ENCODE data around the gene TANK. TPM values are rescaled to one million over a fixed set of nuclear protein-coding genes. Genes with fewer than 3 reads are reported as not detected.

TANK gene
- total RNA-seq, 1 experiment from 2014 or later: 52.5 TPM

DNA sequence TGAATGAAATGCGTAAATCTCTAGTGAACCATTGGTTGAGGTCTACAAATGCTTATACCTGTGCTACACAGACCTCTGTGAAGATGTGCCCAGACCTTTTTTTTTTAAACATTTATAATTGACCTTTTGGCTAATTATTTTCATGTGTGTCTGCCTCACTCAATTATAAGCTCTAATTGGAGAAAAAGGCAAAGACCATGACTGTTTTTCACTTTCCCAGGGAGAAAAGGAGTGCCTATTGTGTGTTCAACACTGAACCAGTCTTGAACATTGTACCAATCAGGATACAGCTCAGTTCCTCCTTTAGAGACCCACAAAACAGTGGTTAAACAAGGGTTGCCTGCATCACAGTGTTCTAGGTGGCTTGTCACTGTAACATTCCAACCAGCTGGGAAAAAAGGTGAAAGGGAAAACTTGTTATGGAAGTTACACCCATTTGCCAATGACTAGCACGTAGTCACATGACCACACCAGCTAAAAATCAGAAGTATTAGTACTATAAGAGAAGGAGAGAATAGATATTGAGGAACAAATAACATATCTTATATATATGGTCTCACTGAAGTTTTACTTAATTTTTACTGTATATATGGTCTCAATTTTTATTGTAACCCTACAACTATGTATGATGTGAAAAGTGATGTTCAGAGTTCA is 13.4 kb downstream of the TANK start (continued):
- TF ChIP-seq CTCF (IDR thresholded peaks at IDR 0.05 in 2 of 3, conservative IDR thresholded peaks at IDR 0.05 in 1 of 3; ENCODE audit: borderline replicate concordance in 1 of 3, insufficient read depth in 1 of 3, low read depth in 2 of 3, low read length in 2 of 3) (no peak), ZBTB33 (IDR thresholded peaks at IDR 0.05; ENCODE audit: extremely low read depth, insufficient replicate concordance, low read length) (no peak), ELF1 (IDR thresholded peaks at IDR 0.05; ENCODE audit: borderline replicate concordance, low read depth) (no peak), EGR1 (IDR thresholded peaks at IDR 0.05; ENCODE audit: low read depth) (no peak), EZH2phosphoT487 (IDR thresholded peaks at IDR 0.05; ENCODE audit: borderline replicate concordance) (no peak), ZFX (IDR thresholded peaks at IDR 0.05) (no peak)

- RAD21 ChIA-PET (ENCODE audit: low non-redundant PET in 1 of 2, low total read pairs in 2 of 2, uncharacterized antibody in 2 of 2, unreplicated experiment in 2 of 2): no interaction called here
- H3K79me2 ChIP-seq (ENCODE audit: insufficient read depth, low read length): peaks cover 63% of the 10 kb centered on the region
- H3K27ac ChIP-seq (ENCODE audit: low read depth, low read length): no peak overlapping the region
- TF ChIP-seq JUND (IDR thresholded peaks at IDR 0.05): no peak
- TF ChIP-seq EZH2 (IDR thresholded peaks at IDR 0.05): no peak
- no peak for TF ChIP-seq CTCF (IDR thresholded peaks at IDR 0.05 in 2 of 3, conservative IDR thresholded peaks at IDR 0.05 in 1 of 3; ENCODE audit: borderline replicate concordance in 1 of 3, insufficient read depth in 1 of 3, low read depth in 2 of 3, low read length in 2 of 3)
- CTCF ChIA-PET: no interaction called here
- no peak overlapping the region for H2AFZ ChIP-seq (ENCODE audit: low read depth, low read length, poor library complexity, severe bottlenecking)
- no peaks in the 10 kb centered on the region for H4K20me1 ChIP-seq (ENCODE audit: insufficient read depth)
- no TSS peak for BruUV-seq (replicated peaks)
- no peak for ATAC-seq
- no peaks in the 10 kb centered on the region for H3K27me3 ChIP-seq (ENCODE audit: insufficient read depth, low read length)
- DNase-seq (ENCODE audit: low read depth, low spot score): no peak
- no peak overlapping the region for H3K4me2 ChIP-seq (ENCODE audit: low read length)
- peaks cover 18 to 33% of the 10 kb centered on the region in 2 experiments; a peak in 3 of 4 replicates for H3K36me3 ChIP-seq (ENCODE audit: control insufficient read depth in 1 of 2, insufficient read depth in 2 of 2, low read length in 2 of 2)
- no peaks in the 10 kb centered on the region for H3K9me3 ChIP-seq (ENCODE audit: control insufficient read depth in 1 of 2, insufficient read depth in 1 of 2, low read depth in 1 of 2, low read length in 2 of 2)
- H3K9ac ChIP-seq (ENCODE audit: low read length): no peak overlapping the region
- intact Hi-C loops (cut with micrococcal nuclease): no loop called here
- no peaks in the 10 kb centered on the region for H3K9me2 ChIP-seq (ENCODE audit: insufficient read depth)
- POLR2A ChIA-PET: no interaction called here
- no peaks in the 10 kb centered on the region; a peak in 1 of 4 replicates for H3K4me1 ChIP-seq (ENCODE audit: control insufficient read depth in 1 of 2, insufficient read depth in 2 of 2, low read length in 2 of 2)
- H3K4me3 ChIP-seq (replicated peaks in 1 of 2; ENCODE audit: low read depth in 1 of 2, low read length in 2 of 2): no peak overlapping the region
These were observed 17.7 kb downstream of the TANK start for GRCh38 chr2:161177969-161178368.

Data from HCT116 (cell line).